Right lobe of liver (tissue), 4 donors: ENCODE data around the gene SLC25A13.

Source experiments
- POLR2A ChIP-seq: fragments of 450-650 bp; IDR thresholded peaks from one replicate; pipeline ENCODE4 v1.6.1; 2017; ENCODE audit warnings: antibody characterized with exemption, mild to moderate bottlenecking
- TF ChIP-seq, protein P1 (sequence below), 4 donors: fragments of 200-600 bp in 3 of 4; fragments of 450-650 bp in 1 of 4; IDR thresholded peaks; one replicate each; pipeline versions ENCODE4 v1.5.1 to v1.8.0; 2016 to 2022; ENCODE audit warnings: antibody characterized with exemption in 4 of 4, mild to moderate bottlenecking in 2 of 4
- donor health status: DM: no; HTN: no; CAD: no.
- donor health status: DM: no; HTN: no; CAD: no.
- donor health status: DM: no; HTN: yes; CAD: no.

- TF ChIP-seq, protein P1, sequence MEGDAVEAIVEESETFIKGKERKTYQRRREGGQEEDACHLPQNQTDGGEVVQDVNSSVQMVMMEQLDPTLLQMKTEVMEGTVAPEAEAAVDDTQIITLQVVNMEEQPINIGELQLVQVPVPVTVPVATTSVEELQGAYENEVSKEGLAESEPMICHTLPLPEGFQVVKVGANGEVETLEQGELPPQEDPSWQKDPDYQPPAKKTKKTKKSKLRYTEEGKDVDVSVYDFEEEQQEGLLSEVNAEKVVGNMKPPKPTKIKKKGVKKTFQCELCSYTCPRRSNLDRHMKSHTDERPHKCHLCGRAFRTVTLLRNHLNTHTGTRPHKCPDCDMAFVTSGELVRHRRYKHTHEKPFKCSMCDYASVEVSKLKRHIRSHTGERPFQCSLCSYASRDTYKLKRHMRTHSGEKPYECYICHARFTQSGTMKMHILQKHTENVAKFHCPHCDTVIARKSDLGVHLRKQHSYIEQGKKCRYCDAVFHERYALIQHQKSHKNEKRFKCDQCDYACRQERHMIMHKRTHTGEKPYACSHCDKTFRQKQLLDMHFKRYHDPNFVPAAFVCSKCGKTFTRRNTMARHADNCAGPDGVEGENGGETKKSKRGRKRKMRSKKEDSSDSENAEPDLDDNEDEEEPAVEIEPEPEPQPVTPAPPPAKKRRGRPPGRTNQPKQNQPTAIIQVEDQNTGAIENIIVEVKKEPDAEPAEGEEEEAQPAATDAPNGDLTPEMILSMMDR (IDR thresholded peaks at IDR 0.05), result no peak
- no peak for TF ChIP-seq POLR2A
Observed at GRCh38 chr7:96342049-96342448, 20.2 kb upstream of the SLC25A13 start.
